Upper lobe of right lung (tissue), 1 donor: ENCODE data around the gene SLC17A7. TPM values are rescaled to one million over a fixed set of nuclear protein-coding genes. Genes with fewer than 3 reads are reported as not detected.
A peak's percentile ranks its signal among the peaks of the same experiment; 100 is the strongest.

Experiments
- ATAC-seq: fragments of 200-7000 bp; cut with Tn5 transposase; one replicate; pipeline ENCODE4 v1.9.1; 2020; ENCODE audit warnings: mild to moderate bottlenecking, moderate library complexity
- DNase-seq: peaks from one replicate; pipeline ENCODE4 v3.0.0-alpha.2; 2020
- H3K27ac ChIP-seq: fragments of 200-600 bp; one replicate; pipeline ENCODE4 v1.8.0; 2022
- H3K27me3 ChIP-seq: fragments of 200-600 bp; one replicate; pipeline ENCODE4 v1.8.0; 2022; ENCODE audit warnings: mild to moderate bottlenecking
- H3K36me3 ChIP-seq: fragments of 200-600 bp; one replicate; pipeline ENCODE4 v1.8.0; 2022
- H3K4me1 ChIP-seq: fragments of 200-600 bp; one replicate; pipeline ENCODE4 v1.8.0; 2022
- H3K4me3 ChIP-seq: fragments of 200-600 bp; one replicate; pipeline ENCODE4 v1.8.0; 2022; ENCODE audit warnings: mild to moderate bottlenecking
- H3K9me3 ChIP-seq: fragments of 200-600 bp; one replicate; pipeline ENCODE4 v1.8.0; 2022
- intact Hi-C: fragments of 100-400 bp; cut with DNase I; formaldehyde crosslinking; loops from one replicate; pipeline ENCODE4 v1.11.0; 2022
- total RNA-seq: library from RNA; stranded (reverse); fragmentation: NEBNext Ultra II Directional; extraction: Animal tissue kit (Norgen Biotek cat#: 25700); gene quantifications from one replicate; pipeline ENCODE4 v1.2.1, GENCODE V29; 2021
- TF ChIP-seq, protein P1 (sequence below): fragments of 200-600 bp; IDR thresholded peaks from one replicate; pipeline ENCODE4 v1.8.0; 2022; ENCODE audit warnings: antibody characterized with exemption
- donor health status: DM: no; HTN: yes; CAD: no; lungs with severe emphysema.

The SLC17A7 gene
- total RNA-seq, 1 donor from 2014 or later: 0.69 TPM

GRCh38 chr19:49411681-49412326 lies 29.5 kb downstream of the SLC17A7 start:
- DNase-seq: no peak
- intact Hi-C loops: no loop called here
- TF ChIP-seq, protein P1, sequence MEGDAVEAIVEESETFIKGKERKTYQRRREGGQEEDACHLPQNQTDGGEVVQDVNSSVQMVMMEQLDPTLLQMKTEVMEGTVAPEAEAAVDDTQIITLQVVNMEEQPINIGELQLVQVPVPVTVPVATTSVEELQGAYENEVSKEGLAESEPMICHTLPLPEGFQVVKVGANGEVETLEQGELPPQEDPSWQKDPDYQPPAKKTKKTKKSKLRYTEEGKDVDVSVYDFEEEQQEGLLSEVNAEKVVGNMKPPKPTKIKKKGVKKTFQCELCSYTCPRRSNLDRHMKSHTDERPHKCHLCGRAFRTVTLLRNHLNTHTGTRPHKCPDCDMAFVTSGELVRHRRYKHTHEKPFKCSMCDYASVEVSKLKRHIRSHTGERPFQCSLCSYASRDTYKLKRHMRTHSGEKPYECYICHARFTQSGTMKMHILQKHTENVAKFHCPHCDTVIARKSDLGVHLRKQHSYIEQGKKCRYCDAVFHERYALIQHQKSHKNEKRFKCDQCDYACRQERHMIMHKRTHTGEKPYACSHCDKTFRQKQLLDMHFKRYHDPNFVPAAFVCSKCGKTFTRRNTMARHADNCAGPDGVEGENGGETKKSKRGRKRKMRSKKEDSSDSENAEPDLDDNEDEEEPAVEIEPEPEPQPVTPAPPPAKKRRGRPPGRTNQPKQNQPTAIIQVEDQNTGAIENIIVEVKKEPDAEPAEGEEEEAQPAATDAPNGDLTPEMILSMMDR: no peak

GRCh38 chr19:49409441-49410029 lies 31.8 kb downstream of the SLC17A7 start:
- Histone ChIP-seq H3K9me3 (no peaks in the 10 kb centered on the region), H3K27me3 (no peaks in the 10 kb centered on the region), H3K4me3 (no peak overlapping the region), H3K36me3 (no peaks in the 10 kb centered on the region), H3K4me1 (no peaks in the 10 kb centered on the region), H3K27ac (no peak overlapping the region)
- intact Hi-C loops: no loop called here
- ATAC-seq: peak; percentile 71
- no peak for DNase-seq
- TF ChIP-seq, protein P1: no peak

More at GRCh38 chr19:49411681-49412326, 29.5 kb downstream of the SLC17A7 start:
- H3K36me3 ChIP-seq: no peaks in the 10 kb centered on the region
- no peaks in the 10 kb centered on the region for H3K9me3 ChIP-seq
- no peaks in the 10 kb centered on the region for H3K27me3 ChIP-seq
- H3K27ac ChIP-seq: no peak overlapping the region
- H3K4me3 ChIP-seq: no peak overlapping the region
- H3K4me1 ChIP-seq: no peaks in the 10 kb centered on the region
- no peak for ATAC-seq

DNA sequence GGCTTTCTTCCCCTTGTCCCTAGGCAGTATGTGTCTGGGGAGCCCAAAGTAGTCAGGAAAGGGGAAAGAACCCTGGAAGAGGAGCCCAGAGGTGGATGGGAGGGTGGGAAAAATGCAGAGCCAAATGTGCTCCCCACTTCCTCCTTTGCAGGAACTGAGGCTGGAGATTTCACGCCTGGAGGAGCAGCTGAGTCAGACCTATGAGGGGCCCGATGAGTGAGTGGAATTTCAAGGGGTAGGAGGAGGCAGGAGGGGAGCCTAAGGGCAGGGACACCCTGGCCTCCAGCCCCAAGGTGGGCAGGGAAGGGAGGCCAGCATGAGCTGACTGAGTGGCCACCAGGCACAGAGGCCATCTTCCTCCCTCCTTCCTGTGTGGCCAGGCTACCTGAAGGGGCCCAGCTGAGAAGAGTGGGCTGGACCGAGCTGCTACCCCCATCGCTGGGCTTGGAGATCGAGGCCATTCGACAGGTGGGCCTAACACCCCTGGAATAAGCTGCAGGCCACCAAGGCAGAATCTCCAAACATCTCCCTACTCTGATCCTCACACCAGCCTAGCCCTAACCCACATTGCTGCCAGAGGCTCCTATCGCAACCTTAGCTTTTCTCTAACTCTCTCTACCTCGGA lies 32.4 kb downstream of the SLC17A7 start:
- TF ChIP-seq, protein P1: no peak
- no peak for DNase-seq
- Histone ChIP-seq H3K4me3 (no peak overlapping the region), H3K36me3 (no peaks in the 10 kb centered on the region), H3K9me3 (no peaks in the 10 kb centered on the region), H3K27me3 (no peaks in the 10 kb centered on the region), H3K4me1 (no peaks in the 10 kb centered on the region), H3K27ac (no peak overlapping the region)
- intact Hi-C loops: no loop called here
- ATAC-seq: peak; percentile 27

DNA sequence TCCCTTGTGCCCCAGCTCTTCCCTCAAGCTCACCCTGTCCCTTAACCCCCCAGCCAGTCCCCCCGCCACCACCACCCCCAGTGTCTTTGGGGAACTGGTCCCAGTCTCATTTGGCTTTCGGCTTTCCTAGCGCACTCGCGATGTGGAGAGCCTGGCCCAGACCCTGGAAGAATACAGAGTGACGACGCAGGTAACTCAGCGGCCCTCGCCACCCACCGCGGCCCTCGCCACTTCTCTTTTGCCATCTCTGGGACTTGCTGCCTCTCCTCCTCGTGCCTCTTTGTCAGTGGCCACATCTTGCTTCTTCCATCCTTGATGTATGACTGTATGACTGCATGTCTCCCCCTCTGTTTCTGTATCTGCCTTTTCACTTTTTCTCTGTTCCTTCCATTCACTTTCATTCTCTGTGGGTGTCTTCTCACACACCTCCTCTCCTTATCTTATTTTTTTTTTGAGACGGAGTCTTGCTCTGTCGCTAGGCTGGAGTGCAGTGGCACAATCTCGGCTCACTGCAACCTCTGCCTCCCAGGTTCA lies 33.8 kb downstream of the SLC17A7 start:
- DNase-seq: no peak

DNA sequence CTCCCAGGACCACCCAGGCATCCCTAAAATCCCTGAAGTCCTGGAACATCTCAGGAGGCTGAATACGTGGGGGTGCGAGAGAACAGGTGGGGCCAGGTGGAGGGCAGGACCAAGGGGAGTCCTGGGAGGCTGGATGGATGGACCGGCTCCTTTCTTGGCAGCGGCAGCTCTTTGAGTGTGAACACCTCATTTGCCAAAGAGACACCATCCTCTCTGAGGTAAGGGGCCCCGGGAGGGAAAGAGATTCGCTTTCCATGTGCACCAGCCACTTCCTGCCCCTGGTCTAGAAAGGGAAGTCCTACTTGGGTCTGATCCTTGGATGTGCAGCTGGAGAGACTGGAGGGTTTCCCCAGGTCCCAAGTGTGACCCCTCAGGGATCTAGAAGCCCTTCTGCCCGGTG lies 34.2 kb downstream of the SLC17A7 start:
- intact Hi-C loops: no loop called here
- no peak for ATAC-seq
- TF ChIP-seq, protein P1: no peak

More for the DNA sequence above, 33.8 kb downstream of the SLC17A7 start:
- Histone ChIP-seq H3K4me3 (no peak overlapping the region), H3K27me3 (no peaks in the 10 kb centered on the region), H3K27ac (no peak overlapping the region), H3K9me3 (no peaks in the 10 kb centered on the region), H3K4me1 (no peaks in the 10 kb centered on the region), H3K36me3 (no peaks in the 10 kb centered on the region)
- intact Hi-C loops: no loop called here
- TF ChIP-seq, protein P1: no peak
- ATAC-seq: no peak

More for the DNA sequence above, 34.2 kb downstream of the SLC17A7 start:
- no peak overlapping the region for H3K4me3 ChIP-seq
- no peaks in the 10 kb centered on the region for H3K4me1 ChIP-seq
- no peak overlapping the region for H3K27ac ChIP-seq
- no peak for DNase-seq
- H3K36me3 ChIP-seq: no peaks in the 10 kb centered on the region
- H3K27me3 ChIP-seq: no peaks in the 10 kb centered on the region
- no peaks in the 10 kb centered on the region for H3K9me3 ChIP-seq
